GM19023 (cell line): Measurements from ENCODE around the gene CCDC117.
A peak's percentile ranks its signal among the peaks of the same experiment; 100 is the strongest.

Source experiments
- ATAC-seq: cut with Tn5 transposase; IDR thresholded peaks from one replicate; pipeline ENCODE4 v1.9.1; 2021; ENCODE audit warnings: mild to moderate bottlenecking, moderate library complexity; ENCODE audit not compliant: unreplicated experiment

The CCDC117 gene

DNA sequence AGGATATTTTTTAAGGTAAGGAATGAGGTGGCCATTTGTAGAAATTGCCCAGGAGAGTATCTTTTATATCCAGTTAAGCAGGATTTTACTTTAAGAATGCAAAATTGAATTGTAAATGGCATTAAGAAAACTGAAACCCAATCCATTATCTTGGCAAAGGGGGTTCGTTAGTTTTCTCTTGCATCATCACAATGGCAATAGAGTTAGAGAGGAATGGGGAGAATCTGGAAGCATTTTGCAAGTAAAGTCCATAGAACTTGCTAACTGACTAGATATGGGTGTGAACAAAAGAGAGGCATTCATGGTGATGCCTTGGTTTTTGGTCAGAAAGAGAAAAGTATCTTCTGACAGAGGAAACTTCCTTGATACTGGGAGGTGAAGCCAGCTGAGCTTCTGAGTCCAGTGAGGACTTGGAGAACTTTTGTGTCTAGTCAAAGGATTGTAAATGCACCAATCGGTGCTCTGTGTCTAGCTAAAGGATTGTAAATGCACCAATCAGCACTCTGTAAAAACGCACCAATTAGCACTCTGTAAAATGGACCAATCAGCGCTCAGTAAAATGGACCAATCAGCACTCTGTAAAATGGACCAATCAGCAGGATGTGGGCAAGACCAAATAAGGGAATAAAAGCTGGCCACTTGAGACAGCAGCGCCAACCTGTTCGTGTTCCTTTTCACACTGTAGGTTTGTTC, 3.6 kb upstream of the CCDC117 start:
- no peak for ATAC-seq

DNA sequence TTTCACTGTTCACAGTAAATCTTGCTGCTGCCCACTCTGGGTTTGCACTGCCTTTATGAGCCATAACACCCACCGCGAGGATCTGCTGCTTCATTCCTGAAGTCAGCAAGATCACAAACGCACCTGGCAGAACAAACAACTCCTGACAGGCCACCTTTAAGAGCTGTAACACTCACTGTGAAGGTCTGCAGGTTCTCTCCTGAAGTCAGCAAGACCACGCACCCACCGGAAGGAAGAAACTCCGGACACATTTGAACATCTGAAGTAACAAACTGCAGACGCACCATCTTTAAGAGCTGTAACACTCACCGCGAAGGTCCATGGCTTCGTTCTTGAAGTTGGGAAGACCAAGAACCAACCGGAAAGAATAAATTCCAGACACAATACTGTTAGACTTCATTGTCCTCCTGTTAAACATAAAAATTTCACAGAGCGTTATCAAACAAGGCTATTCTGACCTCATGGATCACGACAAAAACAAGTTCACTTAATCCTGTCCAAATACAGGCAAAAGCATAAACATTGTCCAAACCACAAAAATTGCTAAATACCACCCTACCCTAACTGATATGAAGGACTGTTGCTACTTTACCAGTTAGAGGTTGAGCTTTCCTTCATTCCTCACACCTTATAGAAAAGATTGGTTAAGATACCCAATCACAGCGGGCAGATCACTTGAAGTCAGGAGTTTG, 3.0 kb upstream of the CCDC117 start:
- no peak for ATAC-seq

DNA sequence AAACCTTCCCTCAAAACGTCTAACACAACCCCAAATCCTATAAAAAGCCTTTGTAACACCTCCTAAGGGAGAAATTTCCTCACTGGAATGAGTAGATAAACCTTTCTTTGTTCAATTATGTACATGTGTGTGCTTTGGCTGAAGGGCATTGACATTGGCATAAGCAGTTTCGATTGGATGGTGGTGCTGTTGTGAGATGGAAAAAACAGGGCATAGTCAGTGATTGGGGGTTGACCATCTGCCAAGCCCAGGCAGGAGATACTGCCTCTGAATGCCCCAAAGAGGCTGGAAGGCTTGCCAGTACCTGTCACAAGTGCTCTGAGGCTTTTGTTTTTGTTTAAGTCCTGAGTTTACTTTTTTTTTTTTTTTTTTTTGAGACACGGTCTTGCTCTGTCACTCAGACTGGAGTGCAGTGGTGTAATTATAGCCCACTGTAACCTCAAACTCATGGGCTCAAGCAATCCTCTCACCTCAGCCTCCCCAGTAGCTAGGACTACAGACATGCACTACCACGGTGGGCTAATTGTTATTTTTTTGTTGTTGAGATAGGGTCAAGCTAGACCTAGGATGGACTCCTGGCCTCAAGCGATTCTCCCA, 1.2 kb upstream of the CCDC117 start:
- no peak for ATAC-seq

DNA sequence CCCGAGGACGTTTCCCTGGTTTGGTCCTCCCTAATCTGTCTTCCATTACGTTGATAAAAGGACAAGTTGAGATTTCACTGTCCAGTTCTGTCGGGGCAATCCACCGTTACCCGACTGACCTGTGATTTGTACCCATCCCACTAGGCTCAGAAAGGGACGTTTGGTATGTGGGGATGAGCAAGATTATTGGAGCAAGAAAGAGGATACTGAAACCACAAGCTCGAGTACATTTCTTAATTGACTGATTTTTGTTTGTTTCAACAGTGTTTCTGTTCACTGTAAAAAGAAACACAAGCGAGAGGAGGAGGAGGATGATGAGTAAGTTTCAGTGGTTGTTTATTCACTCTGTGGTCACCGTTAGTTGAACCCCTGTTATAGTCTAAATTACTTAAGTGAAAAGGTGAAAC, 969 bp downstream of the CCDC117 start:
- peak; percentile 4 for ATAC-seq

DNA sequence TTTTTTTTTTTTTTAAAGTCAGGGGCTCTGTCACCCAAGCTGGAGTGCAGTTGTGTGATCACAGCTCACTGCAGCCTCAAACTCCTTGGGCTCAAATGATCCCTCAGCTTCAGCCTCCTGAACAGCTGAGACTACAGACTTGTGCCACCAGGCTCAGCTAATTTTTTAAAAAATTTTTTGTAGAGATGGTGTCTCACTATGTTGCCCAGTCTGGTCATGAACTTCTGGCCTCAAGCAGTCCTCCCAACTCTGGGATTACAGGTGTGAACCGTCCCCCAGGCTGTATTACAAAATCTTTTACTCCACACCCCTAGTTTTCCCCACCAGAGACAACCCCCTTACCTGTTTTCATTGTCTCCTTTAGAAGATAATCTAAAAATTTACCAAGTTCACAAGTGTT, 1.9 kb downstream of the CCDC117 start:
- ATAC-seq = no peak

DNA sequence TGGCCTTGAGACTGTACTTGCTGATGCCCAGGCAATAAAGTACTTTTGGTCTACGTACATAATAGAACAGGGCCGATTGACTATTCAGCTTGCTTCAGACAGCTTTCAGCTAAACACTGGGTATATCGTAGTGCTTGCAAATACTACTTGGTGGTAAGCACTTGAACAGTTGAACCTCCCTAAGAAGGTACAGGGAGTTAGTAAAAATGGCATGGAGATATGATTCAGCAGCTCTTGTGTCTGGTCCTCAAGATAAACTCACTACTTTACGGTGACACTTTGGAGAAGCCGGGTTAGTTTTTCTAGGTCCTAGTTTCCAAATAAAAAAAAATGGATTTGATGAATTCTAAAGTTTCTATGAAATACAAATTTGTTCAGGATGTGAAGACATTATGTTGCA, 7.3 kb downstream of the CCDC117 start:
- no peak for ATAC-seq

DNA sequence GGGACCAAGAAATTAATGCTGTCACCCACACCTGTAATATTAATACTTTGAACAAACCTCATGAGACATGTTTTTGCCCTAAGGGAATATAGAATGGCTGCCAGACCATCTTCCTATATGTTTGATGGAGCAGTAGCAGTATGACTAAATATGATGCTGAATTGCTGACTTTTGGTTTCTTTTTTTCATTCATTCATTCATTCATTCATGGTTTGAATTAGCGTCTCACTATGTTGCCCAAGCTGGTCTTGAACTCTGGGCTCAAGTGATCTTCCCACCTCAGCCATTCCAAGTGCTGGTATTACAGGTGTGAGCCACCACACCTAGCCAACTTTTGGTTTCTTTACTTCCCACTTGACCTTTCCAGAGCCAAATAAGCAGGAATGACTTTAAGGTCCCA, 7.8 kb downstream of the CCDC117 start:
- no peak for ATAC-seq

DNA sequence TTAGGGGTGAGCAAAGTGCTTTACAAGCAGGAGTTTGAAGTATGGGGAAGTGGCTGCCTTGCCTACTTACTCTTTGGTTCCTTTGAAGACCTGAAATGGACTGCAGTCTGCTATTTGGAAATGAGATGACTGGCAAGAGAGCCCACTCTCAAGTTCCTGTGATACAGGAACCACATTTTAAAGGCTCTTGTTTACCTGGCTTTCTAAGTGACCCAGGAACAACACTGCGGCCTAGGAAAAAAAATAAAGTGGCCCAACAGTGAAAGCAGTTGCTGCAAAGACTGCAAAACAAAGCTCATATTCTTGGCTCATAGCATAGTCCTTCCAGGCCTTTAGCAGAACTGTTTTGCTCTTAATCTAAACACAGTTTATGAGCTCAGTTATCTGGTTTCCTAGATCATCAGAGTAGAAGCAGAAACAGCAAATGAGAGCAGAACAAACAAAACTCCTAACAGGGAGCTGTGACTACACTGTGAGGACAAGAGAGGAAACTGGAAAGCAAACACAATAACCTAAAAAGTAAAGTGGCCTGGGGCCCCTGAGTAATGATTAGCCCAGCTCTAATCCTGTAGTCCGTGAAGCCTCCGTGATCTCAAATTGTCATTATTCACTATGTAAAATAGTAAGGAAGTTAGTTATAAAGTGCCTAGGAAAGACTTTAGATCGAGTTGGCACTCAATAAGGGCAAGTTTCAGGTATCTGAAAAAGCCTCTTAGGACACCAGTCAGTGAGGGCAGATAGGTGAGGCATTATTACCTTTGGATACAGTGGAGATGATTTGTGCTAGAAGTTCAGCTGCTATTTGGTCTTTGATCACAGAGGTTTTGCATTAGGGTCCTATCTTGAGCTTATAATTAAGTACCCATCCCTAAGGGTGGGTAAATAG, 11.5 kb downstream of the CCDC117 start:
- ATAC-seq = no peak

DNA sequence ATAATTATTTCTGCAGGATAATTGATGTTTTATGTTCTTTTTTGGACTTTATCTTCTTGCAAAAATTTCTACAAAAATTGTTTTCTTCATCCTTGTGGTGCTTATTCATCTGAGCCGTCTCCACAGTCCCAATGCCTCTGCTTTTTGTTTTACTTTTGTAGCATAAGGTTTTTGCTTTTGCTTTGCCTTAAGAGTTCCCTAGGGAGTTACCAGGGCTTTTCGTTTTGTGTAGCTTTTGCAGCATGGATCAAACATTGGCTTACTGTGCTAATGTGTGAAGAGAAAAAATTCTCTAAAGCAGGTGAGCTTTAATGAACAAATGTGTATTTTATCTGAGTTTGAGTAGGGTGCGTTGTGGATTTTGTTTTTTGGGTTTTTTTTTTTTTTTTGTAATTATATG, 16.1 kb downstream of the CCDC117 start:
- ATAC-seq = no peak

DNA sequence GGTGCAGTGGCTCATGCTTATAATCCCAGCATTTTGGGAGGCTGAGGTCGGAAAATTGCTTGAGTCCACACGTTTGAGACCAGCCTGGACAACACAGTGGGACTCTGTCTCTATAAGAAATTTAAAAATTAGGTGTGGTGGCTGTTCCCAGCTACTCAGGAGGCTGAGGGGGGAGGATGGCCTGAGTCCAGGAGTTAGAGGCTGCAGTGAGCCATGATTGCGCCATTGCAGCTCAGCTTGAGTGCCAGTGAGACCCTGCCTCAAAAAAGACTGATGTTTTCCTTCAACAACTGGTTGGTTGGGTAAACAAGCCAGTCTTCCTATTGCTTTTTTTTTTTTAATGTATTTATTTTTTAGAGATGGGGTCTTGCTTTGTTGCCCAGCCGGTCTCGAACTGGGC, 18.6 kb downstream of the CCDC117 start:
- ATAC-seq = no peak

DNA sequence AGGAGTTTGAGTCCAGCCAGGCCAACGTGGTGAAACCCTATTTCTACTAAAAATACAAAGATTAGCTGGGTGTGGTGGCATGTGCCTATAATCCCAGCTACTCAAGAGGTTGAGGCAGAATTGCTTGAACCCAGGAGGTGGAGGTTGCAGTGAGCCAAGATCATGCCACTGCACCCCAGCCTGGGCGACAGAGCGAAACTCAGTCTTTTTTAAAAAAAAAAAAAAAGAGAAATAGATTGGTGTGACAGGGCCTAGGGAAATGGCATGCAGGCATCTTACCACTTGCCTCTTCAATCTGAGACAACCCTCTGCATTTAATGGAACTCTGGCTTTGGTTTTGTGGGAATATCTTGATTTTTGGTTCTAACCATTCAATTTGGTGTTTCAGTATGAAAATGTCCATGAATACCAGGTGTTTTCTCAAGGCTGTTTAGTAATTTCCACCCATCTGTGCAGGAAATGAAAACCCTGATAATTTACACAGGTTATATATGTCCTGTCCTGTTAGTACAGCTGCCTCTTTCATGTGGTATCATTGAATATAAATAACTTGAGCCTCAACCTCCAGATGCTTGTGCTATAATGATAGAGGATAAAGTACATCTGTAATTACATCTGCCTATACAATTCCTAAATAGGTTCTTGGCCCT, 19.5 kb downstream of the CCDC117 start:
- peak; percentile 66 for ATAC-seq

DNA sequence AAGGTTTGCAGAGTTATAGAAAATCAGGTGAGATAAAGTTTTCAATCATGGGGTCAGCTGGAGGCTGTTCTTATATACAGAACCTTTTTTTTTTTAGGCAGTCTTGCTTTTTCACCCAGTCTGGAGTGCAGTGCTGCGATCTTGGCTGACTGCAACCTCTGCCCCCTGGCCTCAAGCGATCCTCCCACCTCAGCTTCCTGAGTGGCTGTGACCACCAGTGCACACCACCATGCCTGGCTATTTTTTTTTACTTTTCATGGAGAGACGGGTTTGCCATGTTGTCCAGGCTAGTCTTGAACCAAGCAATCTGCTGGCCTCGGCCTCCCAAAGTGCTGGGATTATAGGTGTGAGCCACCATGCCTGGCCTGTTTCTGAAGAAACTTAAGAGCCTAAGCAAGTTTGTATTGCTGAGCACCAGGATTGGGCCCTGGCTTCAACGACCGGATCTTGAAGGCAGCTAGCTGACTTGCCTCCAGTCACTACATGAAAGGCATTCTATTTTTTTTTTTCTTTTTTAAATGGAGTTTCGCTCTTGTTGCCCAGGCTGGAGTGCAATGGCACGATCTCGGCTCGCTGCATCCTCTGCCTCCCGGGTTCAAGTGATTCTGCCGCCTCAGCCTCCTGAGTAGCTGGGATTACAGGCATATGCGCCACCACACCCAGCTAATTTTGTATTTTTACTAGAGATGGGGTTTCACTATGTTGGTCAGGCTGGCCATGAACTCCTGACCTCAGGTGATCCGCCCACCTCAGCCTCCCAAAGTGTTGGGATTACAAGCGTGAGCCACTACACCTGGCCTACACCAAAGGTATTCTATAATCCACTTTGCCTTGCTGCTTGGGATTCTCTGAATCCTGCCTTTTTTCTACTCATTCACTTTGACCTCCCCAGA, 20.2 kb downstream of the CCDC117 start:
- ATAC-seq = peak; percentile 30

DNA sequence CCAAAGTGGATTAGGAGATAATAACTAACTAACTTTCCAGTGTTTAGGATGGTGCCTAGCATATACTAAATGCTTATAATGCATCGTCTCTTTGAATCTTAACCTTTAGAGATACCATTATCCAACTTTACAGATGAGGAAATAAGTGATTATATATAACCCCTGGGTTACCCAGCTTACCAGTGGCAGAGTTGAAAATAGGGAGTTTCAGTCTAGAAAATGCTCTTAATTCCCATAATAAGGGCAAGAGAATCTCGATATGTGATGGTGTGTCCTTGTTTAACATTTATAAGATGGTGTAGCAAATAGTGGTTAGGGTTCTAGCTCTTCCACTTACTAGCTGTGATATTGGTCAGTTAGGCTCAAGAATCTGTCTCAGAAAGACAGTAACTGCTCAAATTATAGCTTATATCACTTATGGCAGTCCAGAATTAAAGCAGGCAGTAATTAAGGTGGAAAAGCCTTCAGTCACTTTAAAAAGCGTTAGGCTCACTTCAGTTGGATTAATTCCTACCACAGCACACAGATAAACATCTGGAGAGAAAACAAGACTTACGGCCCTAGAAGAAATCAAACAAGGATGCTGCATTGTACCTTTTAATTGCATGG, 21.6 kb downstream of the CCDC117 start:
- ATAC-seq = no peak

DNA sequence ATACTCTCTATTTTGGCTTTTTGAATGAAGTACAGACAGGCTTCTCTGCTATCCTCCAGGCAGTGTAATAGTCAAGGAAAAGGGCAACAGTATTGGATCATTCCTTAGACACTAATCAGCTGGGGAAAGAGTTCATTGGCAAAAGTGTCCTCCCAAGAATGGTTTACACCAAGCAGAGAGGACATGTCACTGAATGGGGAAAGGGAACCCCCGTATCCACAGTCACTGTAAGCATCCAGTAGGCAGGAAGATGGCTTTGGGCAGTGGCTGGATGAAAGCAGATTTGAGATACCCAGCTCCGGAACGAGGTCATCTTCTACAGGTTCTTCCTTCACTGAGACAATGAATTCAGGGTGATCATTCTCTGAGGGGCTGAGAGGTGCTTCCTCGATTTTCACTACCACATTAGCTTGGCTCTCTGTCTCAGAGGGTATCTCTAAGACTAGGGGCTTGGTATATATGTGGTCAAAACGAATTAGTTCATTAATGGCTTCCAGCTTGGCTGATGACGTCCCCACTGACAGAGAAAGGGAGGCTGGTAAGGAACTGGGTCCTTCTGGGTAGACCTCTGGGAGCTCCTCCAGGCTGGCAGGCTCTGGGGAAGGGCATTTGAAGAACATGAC, 22.7 kb downstream of the CCDC117 start:
- no peak for ATAC-seq

DNA sequence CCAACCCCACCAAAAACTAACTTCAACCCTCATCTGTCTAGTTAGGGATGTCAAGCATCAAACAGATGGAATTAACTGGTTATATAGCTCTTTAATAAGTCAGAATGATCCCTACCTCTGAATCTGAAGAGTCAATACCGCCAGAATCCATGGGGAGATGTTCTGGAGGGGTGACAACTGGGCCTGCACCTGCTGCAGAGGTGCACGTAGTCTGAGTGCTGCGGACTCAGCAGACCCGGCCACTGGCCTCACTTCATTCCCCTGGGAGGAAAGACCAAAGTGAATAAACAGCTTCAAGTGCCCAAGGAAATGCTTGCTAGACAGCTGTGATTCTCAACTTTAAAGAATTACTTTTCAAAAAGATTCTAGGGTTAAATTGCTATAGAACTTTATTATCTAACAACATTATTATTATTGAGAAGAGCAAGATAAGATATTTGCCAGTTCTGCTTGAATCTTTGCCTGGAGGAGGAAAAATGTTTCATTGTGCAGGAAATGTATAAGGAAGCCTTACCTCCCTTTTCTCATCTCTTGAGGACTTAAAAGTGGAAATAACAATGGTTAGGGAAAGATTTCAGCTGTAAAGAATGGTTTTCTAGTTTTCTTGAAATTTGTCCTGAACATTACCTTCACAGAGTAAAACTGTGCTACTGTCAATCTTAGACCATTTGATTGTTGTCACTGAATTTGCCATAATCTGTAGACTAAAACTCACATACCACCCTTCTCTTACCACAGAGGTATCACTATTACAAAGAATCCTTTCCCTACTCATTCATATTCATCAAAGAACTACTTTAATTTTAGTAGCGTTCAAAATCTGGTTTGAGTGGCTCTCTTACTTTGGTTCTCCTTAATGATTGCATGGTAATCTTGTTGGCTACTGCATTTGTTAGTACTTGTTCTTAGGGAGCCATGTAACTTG, 23.7 kb downstream of the CCDC117 start:
- ATAC-seq = no peak

DNA sequence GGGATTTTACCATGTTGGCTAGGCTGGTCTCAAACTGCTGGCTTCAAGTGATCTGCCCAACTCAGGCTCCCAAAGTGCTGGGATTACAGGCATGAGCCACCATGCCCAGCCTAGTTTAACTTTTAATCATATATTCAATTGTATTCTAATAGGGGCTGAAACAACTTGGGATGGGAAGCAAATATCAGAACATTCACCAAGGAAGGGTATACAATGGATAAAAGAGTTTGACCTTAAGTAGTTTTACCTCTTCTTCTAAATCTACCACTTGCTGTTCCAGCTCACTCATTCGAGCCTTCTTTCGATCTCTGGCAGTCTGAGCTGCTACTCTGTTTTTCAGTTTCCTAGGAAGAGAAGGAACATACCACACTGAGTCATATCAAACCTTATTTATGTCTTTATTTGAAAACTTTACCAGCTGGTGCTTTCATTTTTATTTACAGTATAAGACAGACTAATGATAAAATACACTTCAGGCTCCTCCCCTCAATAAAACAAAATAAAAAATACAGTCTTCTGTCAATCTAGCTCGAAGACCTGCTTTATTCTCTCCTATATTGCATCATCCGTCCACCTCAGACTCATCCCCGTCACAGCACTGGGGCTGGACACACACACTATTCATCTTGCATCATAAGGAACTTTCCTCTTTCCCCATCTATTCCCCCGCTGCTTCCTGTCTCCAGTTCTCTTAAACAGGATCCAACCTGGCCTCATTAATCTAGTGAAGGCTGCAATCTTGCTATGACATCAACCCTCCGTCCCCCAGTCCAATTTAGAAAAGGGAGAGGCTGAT, 26.5 kb downstream of the CCDC117 start:
- ATAC-seq = no peak
